ENCODE results near the gene TMEM123.

The TMEM123 gene

GRCh38 chr11:102457865-102458264 lies 5.3 kb upstream of the TMEM123 start:
- no peak overlapping the region for H3K4me2 ChIP-seq (ENCODE audit: low read length)
- no peaks in the 10 kb centered on the region for H3K27me3 ChIP-seq (ENCODE audit: insufficient read depth, low read length, poor library complexity)
- no peak overlapping the region for H3K18ac ChIP-seq (ENCODE audit: low read length)
- no peak overlapping the region for H2BK15ac ChIP-seq (replicated peaks; ENCODE audit: low read depth)
- no peaks in the 10 kb centered on the region for H3K79me2 ChIP-seq (ENCODE audit: control insufficient read depth, insufficient read depth, low read length)
- H3K23ac ChIP-seq (ENCODE audit: low read length): no peak overlapping the region
- H2BK120ac ChIP-seq (ENCODE audit: low read depth, low read length): no peak overlapping the region
- no peak for DNase-seq
- H3K56ac ChIP-seq (ENCODE audit: low read length): no peak overlapping the region
- H4K8ac ChIP-seq (ENCODE audit: low read depth, low read length): no peak overlapping the region
- no peak overlapping the region for H3K4ac ChIP-seq (ENCODE audit: low read depth, low read length)
- no peak overlapping the region for H3K27ac ChIP-seq (ENCODE audit: low read depth, low read length)
- no peaks in the 10 kb centered on the region for H3K79me1 ChIP-seq (ENCODE audit: low read length)
- no peak overlapping the region for H3K4me3 ChIP-seq (ENCODE audit: low read length)
- no peaks in the 10 kb centered on the region for H3K36me3 ChIP-seq (ENCODE audit: control insufficient read depth, insufficient read depth, low read length)
- H2BK5ac ChIP-seq (ENCODE audit: low read length): no peak overlapping the region
- H2AK5ac ChIP-seq (ENCODE audit: low read length): no peak overlapping the region
- H3K4me1 ChIP-seq (ENCODE audit: control insufficient read depth, low read depth, low read length): peaks cover 9% of the 10 kb centered on the region
- no peak overlapping the region for H4K5ac ChIP-seq (ENCODE audit: low read length)
- no peak overlapping the region for H3K9ac ChIP-seq (ENCODE audit: low read length)

- Histone ChIP-seq H3K36me3 (ENCODE audit: control insufficient read depth, insufficient read depth, low read length) (no peaks in the 10 kb centered on the region), H3K9ac (ENCODE audit: low read length) (no peak overlapping the region), H4K5ac (ENCODE audit: low read length) (no peak overlapping the region), H3K4ac (ENCODE audit: low read depth, low read length) (no peak overlapping the region), H2AK5ac (ENCODE audit: low read length) (no peak overlapping the region), H3K4me2 (ENCODE audit: low read length) (no peak overlapping the region), H3K79me1 (ENCODE audit: low read length) (no peaks in the 10 kb centered on the region), H3K4me1 (ENCODE audit: control insufficient read depth, low read depth, low read length) (peaks cover 9% of the 10 kb centered on the region), H4K8ac (ENCODE audit: low read depth, low read length) (no peak overlapping the region), H3K23ac (ENCODE audit: low read length) (no peak overlapping the region), H3K27me3 (ENCODE audit: insufficient read depth, low read length, poor library complexity) (no peaks in the 10 kb centered on the region), H3K27ac (ENCODE audit: low read depth, low read length) (no peak overlapping the region), H3K4me3 (ENCODE audit: low read length) (no peak overlapping the region), H3K79me2 (ENCODE audit: control insufficient read depth, insufficient read depth, low read length) (no peaks in the 10 kb centered on the region), H2BK5ac (ENCODE audit: low read length) (no peak overlapping the region), H2BK15ac (replicated peaks; ENCODE audit: low read depth) (no peak overlapping the region), H3K56ac (ENCODE audit: low read length) (no peak overlapping the region), H3K18ac (ENCODE audit: low read length) (no peak overlapping the region), H2BK120ac (ENCODE audit: low read depth, low read length) (no peak overlapping the region)
- DNase-seq: no peak
- WGBS (ENCODE audit: extremely low coverage, insufficient coverage, low lambda C conversion rate): no CpG with 5 or more reads among the region's 3 CpGs
These were observed 4.6 kb upstream of the TMEM123 start for GRCh38 chr11:102457056-102457677.

GRCh38 chr11:102456381-102456780 lies 3.8 kb upstream of the TMEM123 start:
- H3K79me2 ChIP-seq (ENCODE audit: control insufficient read depth, insufficient read depth, low read length): peaks cover 6% of the 10 kb centered on the region
- no peak overlapping the region for H3K4me3 ChIP-seq (ENCODE audit: low read length)
- no peak overlapping the region for H3K56ac ChIP-seq (ENCODE audit: low read length)
- no peak overlapping the region for H3K27ac ChIP-seq (ENCODE audit: low read depth, low read length)
- no peak overlapping the region for H4K5ac ChIP-seq (ENCODE audit: low read length)
- no peak overlapping the region for H2AK5ac ChIP-seq (ENCODE audit: low read length)
- no peaks in the 10 kb centered on the region for H3K36me3 ChIP-seq (ENCODE audit: control insufficient read depth, insufficient read depth, low read length)
- no CpG with 5 or more reads among the region's 2 CpGs for WGBS (ENCODE audit: extremely low coverage, insufficient coverage, low lambda C conversion rate)
- H3K4me2 ChIP-seq (ENCODE audit: low read length): no peak overlapping the region
- no peak overlapping the region for H3K9ac ChIP-seq (ENCODE audit: low read length)
- no peak for DNase-seq
- no peak overlapping the region for H3K18ac ChIP-seq (ENCODE audit: low read length)
- H2BK15ac ChIP-seq (replicated peaks; ENCODE audit: low read depth): no peak overlapping the region
- no peak overlapping the region for H2BK120ac ChIP-seq (ENCODE audit: low read depth, low read length)
- peaks cover 9% of the 10 kb centered on the region for H3K4me1 ChIP-seq (ENCODE audit: control insufficient read depth, low read depth, low read length)
- no peak overlapping the region for H3K23ac ChIP-seq (ENCODE audit: low read length)
- no peak overlapping the region for H2BK5ac ChIP-seq (ENCODE audit: low read length)
- H3K4ac ChIP-seq (ENCODE audit: low read depth, low read length): no peak overlapping the region
- no peaks in the 10 kb centered on the region for H3K79me1 ChIP-seq (ENCODE audit: low read length)
- H4K8ac ChIP-seq (ENCODE audit: low read depth, low read length): no peak overlapping the region
- no peaks in the 10 kb centered on the region for H3K27me3 ChIP-seq (ENCODE audit: insufficient read depth, low read length, poor library complexity)

GRCh38 chr11:102453921-102454320 lies 1.4 kb upstream of the TMEM123 start:
- H3K18ac ChIP-seq (ENCODE audit: low read length): peak overlapping the region; percentile 78
- no CpG with 5 or more reads among the region's 3 CpGs for WGBS (ENCODE audit: extremely low coverage, insufficient coverage, low lambda C conversion rate)
- H3K9ac ChIP-seq (ENCODE audit: low read length): no peak overlapping the region
- no peaks in the 10 kb centered on the region for H3K27me3 ChIP-seq (ENCODE audit: insufficient read depth, low read length, poor library complexity)
- no peak overlapping the region for H3K4ac ChIP-seq (ENCODE audit: low read depth, low read length)
- no peaks in the 10 kb centered on the region for H3K36me3 ChIP-seq (ENCODE audit: control insufficient read depth, insufficient read depth, low read length)
- H2BK5ac ChIP-seq (ENCODE audit: low read length): no peak overlapping the region
- H3K4me2 ChIP-seq (ENCODE audit: low read length): no peak overlapping the region
- peaks cover 15% of the 10 kb centered on the region for H3K4me1 ChIP-seq (ENCODE audit: control insufficient read depth, low read depth, low read length)
- peak overlapping the region; percentile 32 for H2BK120ac ChIP-seq (ENCODE audit: low read depth, low read length)
- no peak overlapping the region for H3K56ac ChIP-seq (ENCODE audit: low read length)
- no peak overlapping the region for H3K23ac ChIP-seq (ENCODE audit: low read length)
- peaks cover 4% of the 10 kb centered on the region for H3K79me1 ChIP-seq (ENCODE audit: low read length)
- H3K79me2 ChIP-seq (ENCODE audit: control insufficient read depth, insufficient read depth, low read length): peaks cover 18% of the 10 kb centered on the region
- no peak overlapping the region for H3K27ac ChIP-seq (ENCODE audit: low read depth, low read length)
- no peak overlapping the region for H2BK15ac ChIP-seq (replicated peaks; ENCODE audit: low read depth)
- H3K4me3 ChIP-seq (ENCODE audit: low read length): no peak overlapping the region
- no peak overlapping the region for H4K5ac ChIP-seq (ENCODE audit: low read length)
- no peak for DNase-seq
- H4K8ac ChIP-seq (ENCODE audit: low read depth, low read length): no peak overlapping the region
- peak overlapping the region; percentile 25 for H2AK5ac ChIP-seq (ENCODE audit: low read length)

- H3K79me1 ChIP-seq (ENCODE audit: low read length): peaks cover 4% of the 10 kb centered on the region
- H3K4ac ChIP-seq (ENCODE audit: low read depth, low read length): peak overlapping the region; percentile 39
- H3K4me2 ChIP-seq (ENCODE audit: low read length): peak overlapping the region; percentile 67
- H2BK120ac ChIP-seq (ENCODE audit: low read depth, low read length): no peak overlapping the region
- H3K4me3 ChIP-seq (ENCODE audit: low read length): no peak overlapping the region
- H4K5ac ChIP-seq (ENCODE audit: low read length): no peak overlapping the region
- H2BK5ac ChIP-seq (ENCODE audit: low read length): no peak overlapping the region
- no peak overlapping the region for H3K23ac ChIP-seq (ENCODE audit: low read length)
- H3K4me1 ChIP-seq (ENCODE audit: control insufficient read depth, low read depth, low read length): peaks cover 15% of the 10 kb centered on the region
- H3K9ac ChIP-seq (ENCODE audit: low read length): peak overlapping the region; percentile 90
- peaks cover 23% of the 10 kb centered on the region for H3K79me2 ChIP-seq (ENCODE audit: control insufficient read depth, insufficient read depth, low read length)
- DNase-seq: no peak
- no peak overlapping the region for H2AK5ac ChIP-seq (ENCODE audit: low read length)
- WGBS (ENCODE audit: extremely low coverage, insufficient coverage, low lambda C conversion rate): no CpG with 5 or more reads among the region's 8 CpGs
- no peak overlapping the region for H4K8ac ChIP-seq (ENCODE audit: low read depth, low read length)
- H3K27ac ChIP-seq (ENCODE audit: low read depth, low read length): peak overlapping the region; percentile 87
- H3K56ac ChIP-seq (ENCODE audit: low read length): peak overlapping the region; percentile 96
- no peaks in the 10 kb centered on the region for H3K27me3 ChIP-seq (ENCODE audit: insufficient read depth, low read length, poor library complexity)
- peak overlapping the region; percentile 78 for H3K18ac ChIP-seq (ENCODE audit: low read length)
- H3K36me3 ChIP-seq (ENCODE audit: control insufficient read depth, insufficient read depth, low read length): no peaks in the 10 kb centered on the region
- H2BK15ac ChIP-seq (replicated peaks; ENCODE audit: low read depth): no peak overlapping the region
These were observed 734 bp upstream of the TMEM123 start for GRCh38 chr11:102453302-102453695.

Data from mesendoderm (in vitro differentiated cells).